Stimulated activated CD8-positive, alpha-beta memory T cell treated with anti-CD3 and anti-CD28 coated beads, Interleukin-4, amount 100 ng/mL, for 4 hours (primary cell): ENCODE results near the gene ESYT3.
"Not testable (repeated sequence)": the region's sequence is repeated elsewhere in the genome, so short reads cannot be mapped to it uniquely, and the experiment has no call there.

Experiments
- DNase-seq, 2 donors: peaks; one replicate each; pipeline ENCODE4 v3.0.0-alpha.2; 2020; ENCODE audit warnings: low read depth in 2 of 2, low spot score in 1 of 2

Gene ESYT3

DNA sequence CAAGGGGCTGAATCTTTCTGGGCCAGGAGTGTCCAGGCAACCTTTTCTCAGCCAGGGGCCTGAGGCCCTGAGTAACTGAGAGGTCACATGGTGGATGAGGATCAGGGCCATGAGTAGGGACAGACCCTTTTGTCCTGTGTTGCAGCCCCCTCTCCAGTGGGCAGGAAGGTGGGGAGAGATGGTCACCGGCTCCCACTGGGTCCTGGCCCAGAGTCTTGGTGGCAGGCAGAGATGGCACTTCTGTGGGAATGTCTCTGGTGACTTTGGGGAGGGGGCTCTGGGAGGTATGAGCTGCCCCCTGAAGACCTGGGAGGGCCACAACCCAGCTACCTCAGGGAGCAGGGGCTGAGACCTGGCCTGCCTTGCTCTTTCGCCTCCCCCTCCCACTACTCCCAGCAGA, 6.8 kb downstream of the ESYT3 start:
- DNase-seq: no peak

DNA sequence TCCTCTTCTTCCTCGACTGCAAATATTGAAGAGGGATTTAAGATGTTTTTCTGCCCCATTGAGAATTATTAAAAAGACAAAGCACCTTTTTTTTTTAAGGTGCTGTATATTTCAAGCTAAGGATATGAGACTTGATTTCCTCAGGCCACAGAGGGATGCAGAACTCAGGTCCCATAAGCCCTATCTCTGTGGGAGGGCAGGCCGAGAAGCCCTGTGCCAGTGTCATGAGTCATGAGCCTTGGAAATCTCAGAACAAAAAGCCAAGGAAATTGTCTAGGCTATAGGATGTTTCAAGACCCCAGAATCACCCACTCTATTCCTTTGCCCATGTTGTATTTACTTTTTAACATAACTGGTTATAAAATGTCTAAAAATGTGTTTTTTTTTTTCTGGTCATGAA, 7.3 kb downstream of the ESYT3 start:
- DNase-seq: no peak

DNA sequence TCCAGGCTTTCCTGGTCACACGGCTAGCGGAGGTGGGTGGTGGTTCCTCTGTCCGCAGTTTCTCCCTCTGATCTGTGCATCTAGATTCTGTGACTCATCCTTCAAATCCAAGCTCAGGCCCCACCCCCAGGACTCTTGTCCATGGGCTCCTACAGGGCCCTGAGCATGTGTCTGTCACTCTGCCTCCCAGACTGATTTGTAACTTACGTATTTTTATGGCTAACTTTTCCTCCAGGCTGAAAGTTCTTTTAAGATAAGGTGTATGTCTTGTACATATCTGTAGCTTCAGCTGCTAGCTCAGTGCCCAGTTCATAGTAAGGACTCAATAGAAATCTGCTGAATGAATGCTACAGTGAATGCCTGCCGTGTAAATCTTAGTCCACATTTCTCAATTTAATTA, 8.0 kb downstream of the ESYT3 start:
- no peak for DNase-seq

DNA sequence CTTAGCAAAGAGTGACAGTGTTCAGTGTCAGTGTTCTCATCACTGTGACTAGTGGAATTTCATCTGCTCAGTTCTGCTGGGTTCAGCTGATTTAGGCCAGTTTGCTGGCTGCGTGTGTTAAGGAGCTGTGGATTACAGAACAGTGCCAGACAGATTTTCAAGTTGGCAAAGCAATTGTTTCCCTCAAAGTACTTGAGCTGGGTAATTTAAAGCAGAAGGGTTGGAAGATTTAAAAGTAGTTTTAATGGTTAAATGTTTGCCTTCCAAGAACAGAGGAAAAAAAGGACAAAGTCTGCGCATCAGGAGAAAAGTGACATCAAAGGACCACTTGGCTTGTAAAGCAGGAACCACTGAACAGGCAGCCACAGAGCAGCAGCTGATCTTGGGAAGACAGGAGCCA, 8.7 kb downstream of the ESYT3 start:
- DNase-seq: no peak

DNA sequence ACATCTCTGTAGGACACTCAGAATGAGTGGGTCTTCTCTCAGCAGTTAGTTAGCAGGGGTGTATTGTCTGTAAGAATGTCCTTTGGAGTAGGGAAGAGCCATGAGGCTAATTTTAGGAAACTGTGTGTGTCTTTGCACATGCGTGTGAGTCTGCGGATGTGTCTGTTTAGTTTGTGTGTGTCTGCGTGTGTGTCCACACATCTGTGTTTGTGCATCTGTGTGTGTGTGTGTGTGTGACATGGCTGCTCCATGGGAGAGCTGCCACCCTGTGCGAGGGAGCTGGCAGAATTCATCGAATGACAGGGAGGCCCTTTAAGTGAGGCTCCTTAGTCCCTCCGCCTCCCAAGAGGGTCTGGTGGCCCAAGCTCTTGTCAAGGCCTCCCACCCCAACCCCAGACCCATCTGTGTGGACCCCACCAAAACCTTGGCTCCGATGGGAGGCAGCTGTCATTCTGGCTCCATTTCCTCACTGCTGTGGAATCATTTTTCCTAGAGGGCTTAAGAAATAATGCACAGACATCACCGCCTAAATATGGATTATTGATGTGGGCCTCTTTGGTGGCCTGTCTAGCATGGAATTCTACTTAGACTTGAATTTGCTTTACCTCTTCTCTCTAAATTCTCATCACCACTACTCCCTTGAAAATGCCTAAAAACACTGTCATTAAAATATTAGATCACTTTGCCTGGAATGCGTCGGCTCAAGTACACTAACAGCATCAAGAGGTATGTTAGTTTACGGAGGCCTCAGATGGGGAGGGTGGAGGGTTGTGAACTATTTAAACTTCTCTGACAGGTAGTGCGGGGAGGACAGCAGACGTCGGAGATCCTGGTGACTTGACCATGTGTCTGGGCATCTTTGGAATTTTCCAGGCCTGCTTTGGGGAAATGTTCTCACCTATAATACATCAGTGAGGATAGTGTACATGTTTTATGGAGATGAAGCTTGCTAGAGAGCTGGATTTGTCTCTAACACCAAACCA, 9.4 kb downstream of the ESYT3 start:
- no peak for DNase-seq

DNA sequence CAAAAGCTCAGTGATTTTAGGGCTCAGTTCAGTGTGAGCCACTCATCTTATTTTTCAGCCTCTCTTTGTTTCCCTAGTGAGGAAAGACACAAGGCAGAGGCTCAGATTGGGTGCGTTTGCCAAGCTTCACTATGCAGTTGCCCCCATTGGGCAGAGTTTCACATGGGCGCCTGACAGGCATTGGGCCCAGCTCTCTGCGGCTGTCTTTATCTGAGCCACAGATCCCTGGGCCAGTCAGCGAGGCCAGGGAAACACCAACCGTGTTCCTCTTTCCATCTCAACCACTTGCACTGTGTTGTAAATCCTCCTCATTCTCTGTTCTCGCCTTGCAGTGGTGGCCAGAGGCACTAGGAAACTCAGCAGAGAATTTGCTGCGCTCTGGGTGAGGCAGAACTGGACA, 10.8 kb downstream of the ESYT3 start:
- DNase-seq: no peak

DNA sequence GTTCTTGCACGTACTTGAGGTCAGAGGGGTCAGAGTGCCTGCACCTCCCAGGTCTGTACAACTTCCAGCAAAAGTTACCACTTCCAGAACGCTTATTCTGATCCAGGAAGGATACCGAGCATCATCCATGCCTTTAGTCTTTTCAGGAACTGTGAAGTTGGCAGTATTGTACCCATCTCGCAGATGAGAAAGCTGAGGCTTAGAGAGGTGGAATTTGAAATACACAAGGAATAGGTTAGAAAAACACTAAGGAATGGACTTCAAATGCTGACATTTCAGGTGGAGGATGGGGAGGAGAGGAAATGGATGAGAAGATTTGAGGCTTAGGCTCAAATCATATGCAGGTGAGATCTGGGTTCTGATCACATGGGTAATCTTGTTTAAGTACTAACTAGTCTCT, 11.2 kb downstream of the ESYT3 start:
- DNase-seq: no peak

DNA sequence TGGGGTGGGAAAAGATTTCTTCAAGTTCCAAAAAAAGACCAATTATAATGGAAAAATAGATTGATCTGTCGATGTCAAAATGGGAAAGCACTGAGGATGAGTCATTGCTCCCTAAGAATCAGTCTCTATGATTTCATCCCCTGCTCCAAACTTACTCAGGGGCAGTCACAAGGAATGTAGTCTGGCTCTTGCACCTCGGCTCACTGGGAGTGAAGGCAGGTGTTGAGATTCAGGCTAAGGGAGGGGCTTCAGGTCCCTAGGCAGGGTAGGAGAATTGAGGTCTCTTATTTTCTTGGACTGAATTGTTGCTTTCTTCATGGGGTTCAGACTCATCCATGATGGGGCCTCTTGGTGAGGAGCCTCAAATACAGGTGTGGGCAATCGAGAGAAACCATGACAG, 14.2 kb downstream of the ESYT3 start:
- no peak for DNase-seq

DNA sequence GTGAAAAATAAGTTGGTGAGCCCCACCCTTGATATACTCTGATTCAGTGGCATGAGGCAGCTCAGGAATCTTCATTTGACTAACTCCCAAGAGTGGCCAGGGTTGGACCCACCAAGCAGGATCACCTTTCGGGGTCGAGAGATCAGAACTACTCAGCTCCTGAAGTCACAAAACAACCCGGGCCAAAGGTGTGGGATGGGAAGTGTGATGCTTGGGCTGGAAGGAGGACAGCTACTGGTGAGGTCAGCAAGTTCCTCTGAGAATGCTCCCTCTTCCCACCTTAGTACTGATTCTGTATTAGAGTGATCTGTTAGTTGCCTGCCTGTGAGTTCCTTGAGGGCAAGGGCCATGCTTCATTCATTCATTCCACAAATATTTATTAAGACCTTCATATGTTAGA, 15.1 kb downstream of the ESYT3 start:
- DNase-seq: no peak

DNA sequence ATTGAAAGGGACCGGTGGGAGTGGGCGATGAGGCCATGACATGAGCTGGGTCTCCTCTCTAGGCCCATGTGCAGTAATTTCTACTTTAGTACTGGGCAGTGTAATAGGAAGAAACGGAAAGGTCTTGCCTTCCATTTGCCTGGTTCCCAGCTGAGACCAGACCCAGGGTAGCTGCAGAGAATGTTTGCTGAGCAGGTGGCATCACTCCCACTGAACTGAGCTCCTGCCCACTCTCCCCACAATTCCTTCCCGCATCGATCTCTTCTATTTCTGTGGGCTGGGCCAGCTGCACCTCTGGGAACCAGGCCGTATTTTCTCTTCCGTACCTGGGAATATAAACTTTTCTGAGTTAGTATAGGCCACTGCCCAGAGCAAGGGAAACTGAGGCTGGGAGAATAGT, 15.8 kb downstream of the ESYT3 start:
- DNase-seq: no peak

DNA sequence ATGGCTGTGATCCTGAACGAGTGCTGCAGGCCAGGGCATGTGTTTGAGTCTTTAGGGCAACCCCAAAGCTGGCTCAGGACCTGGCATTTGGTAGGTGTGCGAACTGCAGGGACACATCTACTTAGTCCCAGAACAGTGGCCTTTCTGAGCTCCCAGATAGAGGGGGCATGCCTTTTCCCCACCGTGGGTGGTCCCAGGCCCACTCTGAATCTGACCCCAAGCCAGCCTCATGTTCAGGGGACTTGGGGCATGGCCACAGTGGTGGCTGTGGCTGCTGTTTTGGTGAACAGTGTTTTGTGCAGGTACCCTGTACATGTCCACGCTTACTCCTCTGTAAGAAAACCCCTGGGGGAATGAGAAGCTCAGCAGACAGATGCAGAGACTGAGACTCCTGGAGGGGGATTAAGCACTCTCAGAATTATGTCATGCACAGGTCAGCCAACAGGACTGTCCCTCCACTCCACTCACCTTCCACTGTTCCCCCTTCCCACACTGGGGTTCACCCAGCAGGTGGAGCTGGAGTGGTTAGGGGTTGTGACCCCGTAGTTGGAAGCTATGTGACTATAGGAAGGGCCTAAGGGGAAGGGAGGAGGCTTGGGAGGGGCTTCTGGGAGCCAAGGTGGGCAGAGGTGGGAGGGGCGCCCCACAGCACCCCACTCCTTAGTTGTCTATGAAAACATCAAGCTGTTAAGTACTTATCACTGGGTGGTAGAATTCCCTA, 16.4 kb downstream of the ESYT3 start:
- no peak for DNase-seq

DNA sequence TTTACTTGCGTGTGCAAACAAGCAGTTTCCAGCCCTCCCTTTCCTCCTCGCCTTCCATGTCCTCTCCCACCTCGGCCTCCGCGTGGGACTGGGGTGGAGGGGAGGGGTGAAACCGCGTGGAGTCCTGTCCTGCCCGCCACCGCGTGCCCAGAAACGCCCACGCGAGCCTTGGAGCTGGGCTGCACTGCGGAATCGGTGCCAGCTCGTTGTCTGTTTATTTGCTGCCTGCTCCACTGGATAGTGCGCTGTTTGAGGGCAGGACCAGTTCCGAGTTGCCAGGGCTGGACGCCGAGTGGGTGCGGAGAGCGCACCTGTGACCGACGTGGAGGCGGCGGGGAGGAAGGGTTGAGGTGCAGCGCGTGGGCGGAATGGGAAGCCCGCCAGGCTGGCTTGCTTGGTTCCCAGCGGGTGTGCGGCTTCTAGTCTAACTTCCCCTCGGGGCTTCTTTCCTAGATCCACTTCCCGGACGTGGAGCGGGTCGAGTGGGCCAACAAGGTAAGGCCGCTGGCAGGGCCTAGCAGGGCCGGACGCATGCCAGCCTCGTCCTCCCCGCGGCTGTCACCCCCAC, 17.3 kb downstream of the ESYT3 start:
- DNase-seq: no peak

DNA sequence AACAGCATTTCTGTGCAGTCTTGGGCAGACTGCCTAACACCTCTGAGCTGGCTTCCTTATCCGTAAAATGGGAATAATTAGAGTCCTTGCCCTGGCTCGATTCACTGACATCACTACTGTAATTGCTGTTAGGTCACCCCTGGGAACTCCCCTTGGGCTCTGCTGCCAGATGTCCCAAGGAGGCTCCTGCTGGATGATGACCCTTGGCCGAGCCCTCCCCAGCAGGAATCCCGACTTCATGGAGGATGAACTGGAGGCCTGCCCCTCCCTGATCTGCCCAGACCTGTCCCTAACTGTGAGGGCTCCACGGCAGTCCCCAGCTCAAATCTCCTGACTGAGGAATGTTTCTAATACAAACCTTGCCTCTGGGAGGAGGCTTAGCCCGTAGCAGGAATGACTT, 18.0 kb downstream of the ESYT3 start:
- no peak for DNase-seq

DNA sequence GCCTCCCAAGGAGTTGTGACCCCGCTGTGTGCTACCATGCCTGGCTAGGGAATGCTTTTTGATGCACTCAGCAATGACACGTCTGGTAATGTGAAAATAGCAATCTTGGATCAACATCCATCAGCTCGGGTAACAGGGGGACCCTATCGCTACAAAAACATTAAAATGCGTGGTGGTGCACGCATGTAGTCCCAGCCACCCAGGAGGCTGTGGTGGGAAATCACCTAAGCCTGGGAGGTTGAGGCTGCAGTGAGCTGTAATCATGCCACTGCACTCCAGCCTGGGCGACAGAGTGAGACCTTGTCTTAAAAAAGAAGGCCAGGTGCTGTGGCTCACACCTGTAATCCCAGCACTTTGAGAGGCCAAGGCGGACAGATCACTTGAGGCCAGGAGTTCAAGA, 19.5 kb downstream of the ESYT3 start:
- DNase-seq: not testable (repeated sequence)

DNA sequence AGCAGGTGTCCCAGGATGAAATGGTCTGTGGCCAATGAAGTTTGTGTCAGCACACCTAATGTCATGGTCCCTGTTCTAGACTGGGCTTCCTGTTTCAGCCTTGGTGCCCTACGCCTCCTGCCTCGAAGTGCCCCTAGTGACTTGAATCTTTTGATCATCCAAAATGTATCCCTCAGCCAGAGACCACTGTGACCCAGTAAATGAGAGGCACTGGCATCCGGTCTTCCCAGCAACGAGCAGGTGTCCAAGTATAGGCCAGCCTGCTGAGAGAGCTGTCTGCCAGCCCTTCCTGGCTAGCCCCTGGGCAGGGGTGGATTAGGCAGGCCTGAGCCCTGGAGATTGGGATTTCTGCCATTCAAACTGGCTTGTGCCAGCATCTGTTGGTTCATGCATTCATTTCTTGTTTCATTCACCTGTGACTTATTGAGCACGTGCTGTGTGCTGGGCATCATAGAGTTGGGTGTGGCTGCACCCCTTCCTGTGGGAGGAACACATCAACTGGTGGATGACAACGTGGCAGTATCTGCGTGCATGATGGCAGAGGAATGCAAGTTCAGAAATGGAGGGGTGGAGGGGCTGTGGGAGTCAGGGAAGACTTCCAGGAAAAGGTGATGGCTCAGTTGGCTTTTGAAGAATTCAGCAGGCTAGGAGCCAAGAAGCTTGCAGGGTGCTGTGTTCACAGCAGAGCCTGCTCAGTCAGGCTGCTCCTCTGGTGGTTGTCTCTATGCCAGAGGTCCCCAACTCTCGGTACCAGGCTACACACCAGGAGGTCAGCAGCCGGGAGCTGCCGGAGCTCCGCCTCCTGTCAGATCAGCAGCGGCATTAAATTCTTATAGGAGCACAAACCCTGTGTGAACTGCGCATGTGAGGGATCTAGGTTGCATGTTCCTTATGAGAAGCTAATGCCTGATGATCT, 21.6 kb downstream of the ESYT3 start:
- DNase-seq: no peak

DNA sequence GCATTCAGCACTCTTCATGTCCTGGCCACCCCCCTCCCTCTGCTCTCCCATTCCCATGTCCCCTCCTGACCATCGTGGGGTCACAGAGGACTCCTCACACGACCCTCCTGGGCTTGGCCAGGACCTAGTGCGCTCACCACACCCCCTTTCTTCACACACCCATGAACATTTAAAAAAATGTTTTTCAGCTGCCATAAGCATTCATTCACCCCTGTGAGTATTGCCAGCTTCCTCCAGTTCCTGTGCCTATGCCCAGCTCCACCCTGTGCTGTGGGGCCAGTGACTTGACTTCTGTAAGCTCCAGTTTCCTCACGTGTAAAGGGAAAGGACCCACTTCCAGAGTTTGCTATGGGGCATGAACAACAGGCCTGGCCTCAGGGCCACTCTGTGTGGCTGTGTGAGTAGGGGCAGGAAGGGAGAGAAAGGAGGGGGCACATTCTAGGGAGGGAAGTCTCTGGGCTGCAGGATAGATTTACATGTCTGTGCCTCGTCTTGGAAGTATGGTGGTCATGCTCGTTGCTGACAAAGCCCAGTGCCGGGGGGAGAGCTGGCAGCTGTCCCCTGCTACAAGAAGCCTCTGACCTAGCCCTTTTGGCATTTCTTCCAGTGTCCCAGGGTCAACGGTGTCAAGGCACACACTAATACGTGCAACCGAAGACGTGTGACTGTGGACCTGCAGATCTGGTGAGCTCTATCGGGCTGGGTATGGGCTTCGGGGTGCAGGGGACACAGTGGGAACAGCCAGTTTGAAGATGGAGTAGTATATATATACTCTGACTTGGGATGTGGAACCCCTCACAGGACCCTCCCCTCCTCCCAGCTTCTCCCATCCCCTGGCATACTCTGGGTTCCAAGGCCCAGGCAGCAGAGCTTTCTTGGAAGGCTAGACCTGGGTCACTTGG, 22.8 kb downstream of the ESYT3 start:
- no peak for DNase-seq

DNA sequence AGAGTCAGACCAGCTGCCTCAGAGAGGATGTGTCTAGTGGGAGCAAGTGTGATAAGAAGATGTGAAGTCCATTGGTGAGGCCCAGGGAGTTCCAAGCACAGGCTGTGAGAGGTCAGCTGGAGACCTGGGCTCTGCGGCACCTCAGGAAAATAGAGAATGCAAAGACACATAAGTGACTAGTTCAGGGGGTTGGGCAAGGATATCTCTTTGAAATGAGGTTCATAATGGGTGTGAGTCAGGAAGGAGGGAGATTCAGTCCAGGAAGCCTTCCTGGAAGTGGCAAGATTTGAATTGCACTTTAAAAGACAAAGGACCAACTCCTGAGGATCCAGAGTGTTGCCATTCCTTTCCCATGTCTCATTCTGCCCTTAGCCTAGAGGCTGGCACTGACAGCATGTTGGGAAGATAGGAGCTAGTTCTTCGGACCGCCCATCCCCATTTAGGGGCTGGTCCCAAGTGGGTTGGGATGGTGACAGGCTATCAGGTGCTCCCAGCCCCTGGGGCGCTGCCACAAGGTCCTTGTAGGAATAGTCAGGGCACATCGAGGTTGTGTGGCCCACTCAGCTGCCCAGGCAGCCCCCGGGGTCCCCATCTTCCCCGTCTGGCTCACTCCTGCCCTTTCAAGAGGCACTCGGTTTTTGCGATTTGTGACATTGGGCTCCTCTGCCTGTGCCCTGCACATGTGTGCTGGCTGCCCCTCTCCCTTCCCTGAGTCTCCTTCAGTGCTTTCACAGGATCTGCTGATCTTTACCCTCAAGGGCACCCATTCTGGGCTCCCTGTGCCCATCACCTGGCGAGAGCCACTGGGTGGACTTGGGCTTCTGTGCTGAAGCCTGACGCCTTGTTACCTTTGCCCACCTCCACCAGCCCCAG, 23.7 kb downstream of the ESYT3 start:
- DNase-seq: no peak

DNA sequence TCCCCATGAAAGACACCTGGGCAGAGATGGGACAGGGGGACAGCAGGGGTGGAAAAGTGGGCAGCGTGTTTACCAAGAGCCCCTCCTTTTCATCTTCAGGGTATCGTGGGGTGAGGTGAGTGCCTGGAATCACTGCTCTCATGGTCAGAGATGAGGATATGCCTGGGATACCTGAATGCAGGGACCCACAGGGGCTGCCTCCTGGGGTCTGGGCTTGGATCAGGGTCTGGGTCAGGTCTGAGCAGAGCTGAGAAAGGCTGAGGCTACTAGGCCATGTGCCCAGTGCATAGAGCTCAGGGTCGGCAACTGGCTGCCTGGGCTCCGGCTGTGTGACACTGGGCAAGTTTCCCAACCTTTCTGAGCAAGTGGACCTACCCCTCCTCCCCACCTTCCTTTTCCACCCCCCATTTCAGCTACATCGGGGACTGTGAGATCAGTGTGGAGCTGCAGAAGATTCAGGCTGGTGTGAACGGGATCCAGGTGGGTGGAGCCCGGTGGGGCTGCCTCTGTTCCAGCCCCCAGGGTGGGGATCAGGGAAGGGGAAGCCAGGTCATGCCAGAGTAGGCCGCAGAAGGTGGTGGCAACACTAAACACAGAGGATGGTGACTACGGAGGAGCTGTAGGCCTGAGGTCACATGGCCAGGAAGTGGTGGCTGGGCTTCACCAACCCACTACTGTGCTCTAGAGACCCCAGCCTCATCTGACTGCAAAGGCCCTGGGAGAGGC, 24.5 kb downstream of the ESYT3 start:
- DNase-seq: no peak
